Endodermal cell (in vitro differentiated cells): Measurements from ENCODE around the gene NLRP13. TPM values are rescaled to one million over a fixed set of nuclear protein-coding genes. Genes with fewer than 3 reads are reported as not detected.

Experiments used
- DNase-seq: peaks from one replicate; pipeline ENCODE4 v3.0.0-alpha.2; 2017
- H3K27ac ChIP-seq: 2 replicates; pipeline ENCODE4 v1.5.1; 2013; ENCODE audit warnings: mild to moderate bottlenecking, low read depth, low read length, moderate library complexity
- H3K27me3 ChIP-seq: 2 replicates; pipeline ENCODE4 v1.6.1; 2013; ENCODE audit warnings: mild to moderate bottlenecking, low read length, moderate library complexity; ENCODE audit not compliant: insufficient read depth, control insufficient read depth, poor library complexity, severe bottlenecking
- H3K36me3 ChIP-seq: 2 replicates; pipeline ENCODE4 v1.7.0; 2013; ENCODE audit warnings: mild to moderate bottlenecking, low read length, moderate library complexity; ENCODE audit not compliant: control insufficient read depth, insufficient read depth
- H3K4me1 ChIP-seq: one replicate; pipeline ENCODE4 v1.7.0; 2013; ENCODE audit warnings: low read length; ENCODE audit not compliant: control insufficient read depth, insufficient read depth
- H3K4me3 ChIP-seq: 2 replicates; pipeline ENCODE4 v1.5.1; 2013; ENCODE audit warnings: mild to moderate bottlenecking, low read length, moderate library complexity
- H3K9ac ChIP-seq: 2 replicates; pipeline ENCODE4 v1.6.1; 2013; ENCODE audit warnings: mild to moderate bottlenecking, low read length, moderate library complexity; ENCODE audit not compliant: poor library complexity, severe bottlenecking; ENCODE audit errors: extremely low read depth
- H3K9me3 ChIP-seq: 2 replicates; pipeline ENCODE4 v1.6.1; 2013; ENCODE audit warnings: mild to moderate bottlenecking, low read length, moderate library complexity; ENCODE audit not compliant: control insufficient read depth
- H3K27ac Mint-ChIP-seq: 2 replicates; pipeline ENCODE4 v1.8.0; 2020; ENCODE audit warnings: mixed read lengths
- H3K27me3 Mint-ChIP-seq: 2 replicates; pipeline ENCODE4 v1.8.0; 2021; ENCODE audit warnings: mild to moderate bottlenecking, mixed read lengths; ENCODE audit not compliant: insufficient read depth
- H3K36me3 Mint-ChIP-seq: 2 replicates; pipeline ENCODE4 v1.8.0; 2020; ENCODE audit warnings: low read depth, mixed read lengths
- H3K4me1 Mint-ChIP-seq: 2 replicates; pipeline ENCODE4 v1.8.0; 2020; ENCODE audit warnings: mixed read lengths
- H3K4me3 Mint-ChIP-seq: 2 replicates; pipeline ENCODE4 v1.8.0; 2020; ENCODE audit warnings: mild to moderate bottlenecking, moderate library complexity, mixed read lengths
- H3K9me3 Mint-ChIP-seq: 2 replicates; pipeline ENCODE4 v1.8.0; 2020; ENCODE audit warnings: mild to moderate bottlenecking, mixed read lengths
- WGBS, 2 experiments: methylation state at CpG; one replicate each; pipeline versions ENCODE4 v1.1.5 to v1.1.7; 2013; ENCODE audit warnings: missing lambda C conversion rate in 2 of 2, mixed read lengths in 1 of 2; ENCODE audit not compliant: insufficient coverage in 1 of 2, insufficient read length in 1 of 2; 5-methylcytosine and 5-hydroxymethylcytosine counted together
- long read RNA-seq, 4 experiments: library from polyadenylated mRNA in 2 of 4; library from RNA in 1 of 4; library from capped mRNA in 1 of 4; stranded (forward) in 3 of 4; unstranded in 1 of 4; transcript quantifications; one replicate each; pipeline ENCODE4 v2.0.0, GENCODE V29; 2020 to 2021; ENCODE audit warnings: inconsistent platforms in 1 of 4
- polyA plus RNA-seq, 2 experiments: library from polyadenylated mRNA; stranded (reverse); fragments of 50-300 nt; gene quantifications; one replicate each; pipeline ENCODE4 v1.2.3, GENCODE V29; 2013
- total RNA-seq, 2 donors: library from RNA; stranded (reverse); fragmentation: NEBNext Ultra II Directional in 1 of 2; extraction: Animal tissue kit (Norgen Biotek cat#: 25700) in 1 of 2; gene quantifications; 2 replicates in 1 of 2; 3 replicates in 1 of 2; pipeline ENCODE4 v1.2.1, GENCODE V29; 2021
- TF ChIP-seq, protein P1 (sequence below): fragments of 200-600 bp; sonication (generic); conservative IDR thresholded peaks from 2 replicates; pipeline ENCODE4 v1.5.0; 2021; ENCODE audit warnings: antibody characterized with exemption, mild to moderate bottlenecking

NLRP13 gene, protein sequence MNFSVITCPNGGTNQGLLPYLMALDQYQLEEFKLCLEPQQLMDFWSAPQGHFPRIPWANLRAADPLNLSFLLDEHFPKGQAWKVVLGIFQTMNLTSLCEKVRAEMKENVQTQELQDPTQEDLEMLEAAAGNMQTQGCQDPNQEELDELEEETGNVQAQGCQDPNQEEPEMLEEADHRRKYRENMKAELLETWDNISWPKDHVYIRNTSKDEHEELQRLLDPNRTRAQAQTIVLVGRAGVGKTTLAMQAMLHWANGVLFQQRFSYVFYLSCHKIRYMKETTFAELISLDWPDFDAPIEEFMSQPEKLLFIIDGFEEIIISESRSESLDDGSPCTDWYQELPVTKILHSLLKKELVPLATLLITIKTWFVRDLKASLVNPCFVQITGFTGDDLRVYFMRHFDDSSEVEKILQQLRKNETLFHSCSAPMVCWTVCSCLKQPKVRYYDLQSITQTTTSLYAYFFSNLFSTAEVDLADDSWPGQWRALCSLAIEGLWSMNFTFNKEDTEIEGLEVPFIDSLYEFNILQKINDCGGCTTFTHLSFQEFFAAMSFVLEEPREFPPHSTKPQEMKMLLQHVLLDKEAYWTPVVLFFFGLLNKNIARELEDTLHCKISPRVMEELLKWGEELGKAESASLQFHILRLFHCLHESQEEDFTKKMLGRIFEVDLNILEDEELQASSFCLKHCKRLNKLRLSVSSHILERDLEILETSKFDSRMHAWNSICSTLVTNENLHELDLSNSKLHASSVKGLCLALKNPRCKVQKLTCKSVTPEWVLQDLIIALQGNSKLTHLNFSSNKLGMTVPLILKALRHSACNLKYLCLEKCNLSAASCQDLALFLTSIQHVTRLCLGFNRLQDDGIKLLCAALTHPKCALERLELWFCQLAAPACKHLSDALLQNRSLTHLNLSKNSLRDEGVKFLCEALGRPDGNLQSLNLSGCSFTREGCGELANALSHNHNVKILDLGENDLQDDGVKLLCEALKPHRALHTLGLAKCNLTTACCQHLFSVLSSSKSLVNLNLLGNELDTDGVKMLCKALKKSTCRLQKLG
- total RNA-seq, result not detected
- polyA plus RNA-seq (2013, experiment 1 of 2), result not detected
- not detected for polyA plus RNA-seq (2013, experiment 2 of 2)
- long read RNA-seq, experiment 1, result 0 reads
- long read RNA-seq, experiment 2, result 0 reads
- long read RNA-seq, experiment 3, result 0 reads
- long read RNA-seq, experiment 4, result 0 reads

DNA sequence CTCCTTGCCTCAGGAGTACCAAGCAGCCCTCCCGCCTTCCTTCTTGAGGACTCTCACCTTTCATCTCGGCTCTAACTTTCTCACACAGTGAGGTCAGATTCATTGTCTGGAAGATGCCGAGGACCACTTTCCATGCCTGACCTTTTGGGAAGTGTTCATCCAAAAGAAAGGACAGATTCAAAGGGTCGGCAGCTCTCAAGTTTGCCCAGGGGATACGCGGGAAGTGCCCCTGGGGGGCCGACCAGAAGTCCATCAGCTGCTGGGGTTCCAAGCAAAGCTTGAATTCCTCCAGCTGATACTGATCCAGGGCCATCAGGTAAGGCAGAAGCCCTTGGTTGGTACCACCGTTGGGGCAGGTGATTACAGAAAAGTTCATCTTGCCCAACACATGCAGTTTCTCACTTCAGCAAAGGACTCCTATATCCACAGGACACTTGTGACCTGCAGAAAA, at the start of gene NLRP13:
Gene NLRP13, minus strand, starts transcription at position 401 of the 451 bp plus-strand sequence. Its CDS starts 25 bp downstream, at position 376.
- no peak within 1 kb of the TSS for H3K4me3 Mint-ChIP-seq
- H3K4me3 ChIP-seq, result no peak within 1 kb of the TSS
- peaks cover 52% of the 10 kb centered on the region for H3K9me3 ChIP-seq
- no peak within 1 kb of the TSS for H3K27ac Mint-ChIP-seq
- no peaks in the 10 kb centered on the region for H3K4me1 Mint-ChIP-seq
- no peaks in the 10 kb centered on the region for H3K27me3 ChIP-seq
- H3K36me3 Mint-ChIP-seq, result no peaks in the 10 kb centered on the region
- no peaks in the 10 kb centered on the region for H3K27me3 Mint-ChIP-seq
- peaks cover 93% of the 10 kb centered on the region for H3K9me3 Mint-ChIP-seq
- H3K4me1 ChIP-seq, result no peaks in the 10 kb centered on the region
- H3K27ac ChIP-seq, result no peak within 1 kb of the TSS
- WGBS, 2 experiments, result 72 to 78% methylated on average over 8 of the region's 8 CpGs
- no peak within 1 kb of the TSS for H3K9ac ChIP-seq
- H3K36me3 ChIP-seq, result no peaks in the 10 kb centered on the region
- no peak for DNase-seq
- TF ChIP-seq, protein P1, sequence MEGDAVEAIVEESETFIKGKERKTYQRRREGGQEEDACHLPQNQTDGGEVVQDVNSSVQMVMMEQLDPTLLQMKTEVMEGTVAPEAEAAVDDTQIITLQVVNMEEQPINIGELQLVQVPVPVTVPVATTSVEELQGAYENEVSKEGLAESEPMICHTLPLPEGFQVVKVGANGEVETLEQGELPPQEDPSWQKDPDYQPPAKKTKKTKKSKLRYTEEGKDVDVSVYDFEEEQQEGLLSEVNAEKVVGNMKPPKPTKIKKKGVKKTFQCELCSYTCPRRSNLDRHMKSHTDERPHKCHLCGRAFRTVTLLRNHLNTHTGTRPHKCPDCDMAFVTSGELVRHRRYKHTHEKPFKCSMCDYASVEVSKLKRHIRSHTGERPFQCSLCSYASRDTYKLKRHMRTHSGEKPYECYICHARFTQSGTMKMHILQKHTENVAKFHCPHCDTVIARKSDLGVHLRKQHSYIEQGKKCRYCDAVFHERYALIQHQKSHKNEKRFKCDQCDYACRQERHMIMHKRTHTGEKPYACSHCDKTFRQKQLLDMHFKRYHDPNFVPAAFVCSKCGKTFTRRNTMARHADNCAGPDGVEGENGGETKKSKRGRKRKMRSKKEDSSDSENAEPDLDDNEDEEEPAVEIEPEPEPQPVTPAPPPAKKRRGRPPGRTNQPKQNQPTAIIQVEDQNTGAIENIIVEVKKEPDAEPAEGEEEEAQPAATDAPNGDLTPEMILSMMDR, result no peak

DNA sequence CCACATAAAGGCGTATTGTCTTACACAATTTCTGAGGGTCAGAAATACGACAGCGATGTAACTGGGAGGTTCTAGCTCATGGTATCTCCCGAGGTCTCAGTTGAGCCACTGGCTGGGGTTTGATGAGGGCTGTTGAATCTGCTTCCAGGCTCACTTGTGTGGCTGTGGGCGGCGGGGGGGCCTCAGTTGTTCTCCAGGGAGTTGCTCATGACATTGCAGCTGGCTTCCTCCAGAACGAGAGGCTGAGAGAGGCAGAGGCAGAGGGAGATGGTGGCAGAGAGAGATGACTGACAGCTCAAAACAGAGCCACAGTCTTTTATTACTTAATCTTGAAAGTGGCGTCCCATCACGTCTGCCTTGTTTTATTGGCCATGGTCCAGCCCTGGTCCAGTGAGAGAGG, 48.3 kb upstream of the NLRP13 start:
- no peak overlapping the region for H3K27ac Mint-ChIP-seq
- no peaks in the 10 kb centered on the region for H3K4me1 Mint-ChIP-seq
- TF ChIP-seq, protein P1, result no peak
- Histone ChIP-seq H3K9ac (no peak overlapping the region), H3K4me3 (no peak overlapping the region), H3K27ac (no peak overlapping the region), H3K27me3 (no peaks in the 10 kb centered on the region), H3K36me3 (no peaks in the 10 kb centered on the region), H3K9me3 (peaks cover 62% of the 10 kb centered on the region), H3K4me1 (no peaks in the 10 kb centered on the region)
- WGBS, 2 experiments, result 73 to 87% methylated on average over 3 to 9 of the region's 9 CpGs
- H3K9me3 Mint-ChIP-seq, result peaks cover 80% of the 10 kb centered on the region
- no peaks in the 10 kb centered on the region for H3K27me3 Mint-ChIP-seq
- DNase-seq, result no peak
- no peaks in the 10 kb centered on the region for H3K36me3 Mint-ChIP-seq
- H3K4me3 Mint-ChIP-seq, result no peak overlapping the region

DNA sequence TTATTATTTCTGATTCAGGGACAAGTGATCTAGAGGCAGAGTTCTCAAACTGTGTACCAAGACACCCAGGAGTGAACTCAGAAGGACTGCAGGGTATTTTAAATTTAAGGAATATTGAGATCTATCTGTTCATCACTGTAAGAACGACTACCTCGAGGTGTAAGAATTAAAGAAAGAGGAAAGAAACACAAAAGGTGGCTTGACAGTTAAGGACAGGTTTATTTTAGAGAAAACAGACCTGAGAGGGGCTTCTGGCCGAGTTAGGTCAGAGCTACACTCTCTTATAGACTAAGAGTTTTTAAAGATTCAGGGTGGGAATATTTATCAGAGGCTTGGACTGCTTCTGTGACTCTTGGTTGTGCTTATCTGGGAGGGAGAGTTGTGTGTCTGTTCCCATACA, 41.8 kb upstream of the NLRP13 start:
- TF ChIP-seq, protein P1, result no peak
- H3K27ac Mint-ChIP-seq, result no peak overlapping the region
- H3K36me3 Mint-ChIP-seq, result no peaks in the 10 kb centered on the region
- H3K4me3 Mint-ChIP-seq, result no peak overlapping the region
- no peaks in the 10 kb centered on the region for H3K27me3 Mint-ChIP-seq
- no peaks in the 10 kb centered on the region for H3K4me1 ChIP-seq
- H3K36me3 ChIP-seq, result no peaks in the 10 kb centered on the region
- H3K27me3 ChIP-seq, result no peaks in the 10 kb centered on the region
- peaks cover 83% of the 10 kb centered on the region for H3K9me3 Mint-ChIP-seq
- H3K9ac ChIP-seq, result no peak overlapping the region
- 41 to 53% methylated on average over 3 of the region's 3 CpGs for WGBS, 2 experiments
- no peaks in the 10 kb centered on the region for H3K4me1 Mint-ChIP-seq
- peaks cover 56% of the 10 kb centered on the region for H3K9me3 ChIP-seq
- H3K27ac ChIP-seq, result no peak overlapping the region
- no peak overlapping the region for H3K4me3 ChIP-seq
- no peak for DNase-seq
